IMR-90 (cell line): ENCODE measurements around the gene LHX8. TPM values are rescaled to one million over a fixed set of nuclear protein-coding genes. Genes with fewer than 3 reads are reported as not detected.

Experiments used
- ATAC-seq: fragments of 200-7000 bp; cut with Tn5 transposase; 2 replicates; pipeline ENCODE4 v1.9.1; 2020; ENCODE audit warnings: low read depth, mild to moderate bottlenecking, moderate library complexity
- BruUV-seq: library from RNA; stranded (reverse); fragments of 400-500 nt; replicated peaks from 2 replicates; lab custom pipeline; 2021; lab: Mats Ljungman, UMichigan
- CTCF ChIA-PET: fragments of 300-600 bp; formaldehyde crosslinking; extraction: SDS; loops from one replicate; lab custom pipeline; 2021; ENCODE audit warnings: antibody characterized with exemption; lab: Yijun Ruan, JAX
- POLR2A ChIA-PET: fragments of 300-600 bp; sonication (Branson Sonifier 250); formaldehyde crosslinking; loops from one replicate; lab custom pipeline; 2022; ENCODE audit warnings: antibody characterized with exemption; ENCODE audit not compliant: unreplicated experiment; lab: Charles Lee
- DNase-seq: peaks from one replicate; pipeline ENCODE4 v3.0.0; 2013
- H2AFZ ChIP-seq: replicated peaks from 2 replicates; pipeline ENCODE3; 2013; ENCODE audit warnings: low read length, mild to moderate bottlenecking; ENCODE audit not compliant: poor library complexity
- H2AK5ac ChIP-seq: 2 replicates; pipeline ENCODE4 v1.6.1; 2013; ENCODE audit warnings: low read depth, low read length, inconsistent platforms
- H2AK9ac ChIP-seq: replicated peaks from 2 replicates; pipeline ENCODE3; 2013; ENCODE audit warnings: mild to moderate bottlenecking, low read depth, low read length, moderate library complexity; ENCODE audit not compliant: poor library complexity
- H2BK120ac ChIP-seq: 2 replicates; pipeline ENCODE4 v1.6.1; 2013; ENCODE audit warnings: low read depth, low read length, inconsistent platforms
- H2BK15ac ChIP-seq: 3 replicates; pipeline ENCODE4 v1.6.1; 2013; ENCODE audit warnings: low read depth, low read length, inconsistent platforms
- H2BK20ac ChIP-seq: 2 replicates; pipeline ENCODE4 v1.6.1; 2013; ENCODE audit warnings: low read depth, mild to moderate bottlenecking, inconsistent platforms, low read length, moderate library complexity
- H2BK5ac ChIP-seq: 2 replicates; pipeline ENCODE4 v1.6.1; 2013; ENCODE audit warnings: mild to moderate bottlenecking, low read depth, low read length, inconsistent platforms; ENCODE audit not compliant: poor library complexity, severe bottlenecking
- H3K14ac ChIP-seq: replicated peaks from 2 replicates; pipeline ENCODE4 v1.6.1; 2013; ENCODE audit warnings: low read depth, low read length, inconsistent platforms
- H3K18ac ChIP-seq: 2 replicates; pipeline ENCODE4 v1.6.1; 2013; ENCODE audit warnings: low read depth, low read length, control low read depth
- H3K23ac ChIP-seq: 2 replicates; pipeline ENCODE4 v1.6.1; 2013; ENCODE audit warnings: low read depth, low read length, inconsistent platforms
- H3K27ac ChIP-seq: 2 replicates; pipeline ENCODE4 v1.5.1; 2013; ENCODE audit warnings: mild to moderate bottlenecking, control low read depth, low read length; ENCODE audit not compliant: insufficient read depth
- H3K27me3 ChIP-seq: 2 replicates; pipeline ENCODE4 v1.6.1; 2013; ENCODE audit warnings: low read length; ENCODE audit not compliant: control insufficient read depth, insufficient read depth
- H3K36me3 ChIP-seq: 2 replicates; pipeline ENCODE4 v1.6.1; 2013; ENCODE audit warnings: low read length, mixed read lengths; ENCODE audit not compliant: control insufficient read depth, insufficient read depth
- H3K4ac ChIP-seq: 2 replicates; pipeline ENCODE4 v1.6.1; 2013; ENCODE audit warnings: low read depth, low read length, inconsistent platforms
- H3K4me1 ChIP-seq: 2 replicates; pipeline ENCODE4 v1.6.1; 2013; ENCODE audit warnings: low read length, mixed read lengths; ENCODE audit not compliant: control insufficient read depth, insufficient read depth
- H3K4me2 ChIP-seq: 2 replicates; pipeline ENCODE4 v1.6.1; 2013; ENCODE audit warnings: low read depth, mild to moderate bottlenecking, control low read depth, low read length, moderate library complexity
- H3K4me3 ChIP-seq: 2 replicates; pipeline ENCODE4 v1.5.1; 2013; ENCODE audit warnings: low read depth, mild to moderate bottlenecking, control low read depth, low read length, moderate library complexity; ENCODE audit not compliant: insufficient read depth
- H3K56ac ChIP-seq: 2 replicates; pipeline ENCODE4 v1.6.1; 2013; ENCODE audit warnings: low read length, inconsistent platforms; ENCODE audit not compliant: insufficient read depth; ENCODE audit errors: extremely low read depth
- H3K79me1 ChIP-seq, 2 experiments: 2 replicates each; pipeline ENCODE4 v1.6.1; 2013; ENCODE audit warnings: low read length in 2 of 2, inconsistent platforms in 1 of 2, low read depth in 1 of 2
- H3K9ac ChIP-seq: 2 replicates; pipeline ENCODE4 v1.6.1; 2013; ENCODE audit warnings: low read depth, low read length, control low read depth
- H3K9me1 ChIP-seq: 2 replicates; pipeline ENCODE4 v1.6.1; 2013; ENCODE audit warnings: low read length, inconsistent platforms; ENCODE audit not compliant: insufficient read depth
- H3K9me3 ChIP-seq: 2 replicates; pipeline ENCODE4 v1.6.1; 2013; ENCODE audit warnings: low read length; ENCODE audit not compliant: control insufficient read depth, insufficient read depth
- H4K20me1 ChIP-seq: 2 replicates; pipeline ENCODE4 v1.6.1; 2013; ENCODE audit warnings: low read length, inconsistent platforms; ENCODE audit not compliant: insufficient read depth
- H4K5ac ChIP-seq: 2 replicates; pipeline ENCODE4 v1.6.1; 2013; ENCODE audit warnings: mild to moderate bottlenecking, low read depth, low read length, control low read depth
- H4K8ac ChIP-seq, 2 experiments: 2 replicates each; pipeline ENCODE4 v1.6.1; 2013; ENCODE audit warnings: low read depth in 2 of 2, low read length in 2 of 2, control low read depth in 1 of 2, inconsistent platforms in 1 of 2
- H4K91ac ChIP-seq: 2 replicates; pipeline ENCODE4 v1.6.1; 2013; ENCODE audit warnings: low read depth, low read length, inconsistent platforms; ENCODE audit not compliant: insufficient read depth
- CEBPB ChIP-seq: IDR thresholded peaks from 2 replicates; pipeline ENCODE4 v1.6.1; 2012; ENCODE audit warnings: low read depth, low read length, improper control_type of control experiment
- FOS ChIP-seq: fragments of 150-350 bp; IDR thresholded peaks from 2 replicates; pipeline ENCODE4 v1.6.1; 2016; ENCODE audit warnings: low read depth, low read length
- MAZ ChIP-seq: IDR thresholded peaks from 2 replicates; pipeline ENCODE4 v1.6.1; 2012; ENCODE audit warnings: low read depth, mild to moderate bottlenecking, low read length, improper control_type of control experiment, moderate library complexity, borderline replicate concordance
- POLR2A ChIP-seq: IDR thresholded peaks from 2 replicates; pipeline ENCODE4 v1.6.1; 2012; ENCODE audit warnings: mild to moderate bottlenecking, low read depth, low read length
- RFX5 ChIP-seq: IDR thresholded peaks from 2 replicates; pipeline ENCODE4 v1.8.0; 2012; ENCODE audit warnings: low read depth, mild to moderate bottlenecking, low read length, moderate library complexity
- SMC3 ChIP-seq: fragments of 150-350 bp; IDR thresholded peaks from 2 replicates; pipeline ENCODE4 v1.6.1; 2016; ENCODE audit warnings: low read depth, mild to moderate bottlenecking, antibody characterized with exemption, low read length, moderate library complexity
- WGBS, 2 experiments: methylation state at CpG; one replicate each; pipeline versions ENCODE4 v1.1.5 to v1.1.7; 2013; ENCODE audit warnings: missing lambda C conversion rate in 2 of 2; ENCODE audit not compliant: insufficient read length in 1 of 2; ENCODE audit errors: extremely low coverage in 2 of 2; 5-methylcytosine and 5-hydroxymethylcytosine counted together
- dilution Hi-C: fragments of 300-500 bp; cut with HindIII; formaldehyde crosslinking; loops from one replicate; pipeline ENCODE4 v1.14.3; 2018; ENCODE audit warnings: low sequenced_read_pairs; ENCODE audit not compliant: unreplicated experiment
- in situ Hi-C: fragments of 300-500 bp; cut with MboI; formaldehyde crosslinking; loops from 3 replicates; pipeline ENCODE4 v1.14.3; 2019; ENCODE audit warnings: low sequenced_read_pairs, inconsistent platforms, mixed read lengths
- intact Hi-C: fragments of 100-400 bp; cut with micrococcal nuclease; formaldehyde crosslinking; loops from 2 replicates; pipeline ENCODE4 v1.10.0; 2022
- polyA plus RNA-seq, 3 experiments: library from polyadenylated mRNA; depleted of rRNA; stranded (reverse); fragments of >200 nt; gene quantifications; 2 replicates each; pipeline ENCODE4 v1.2.3, GENCODE V29; 2012; ENCODE audit warnings: low replicate concordance in 1 of 3
- total RNA-seq: library from RNA; depleted of rRNA; stranded (reverse); fragments of >200 nt; gene quantifications from 2 replicates; pipeline ENCODE4 v1.2.3, GENCODE V29; 2012
- TF ChIP-seq, protein P1 (sequence below): conservative IDR thresholded peaks from 2 replicates; pipeline ENCODE4 v1.5.1; 2012; ENCODE audit warnings: mild to moderate bottlenecking, low read depth, low read length, improper control_type of control experiment

Gene LHX8
- total and polyA plus RNA-seq, 2 of the 4 experiments (the other 2 are of a cell fraction): not detected

DNA sequence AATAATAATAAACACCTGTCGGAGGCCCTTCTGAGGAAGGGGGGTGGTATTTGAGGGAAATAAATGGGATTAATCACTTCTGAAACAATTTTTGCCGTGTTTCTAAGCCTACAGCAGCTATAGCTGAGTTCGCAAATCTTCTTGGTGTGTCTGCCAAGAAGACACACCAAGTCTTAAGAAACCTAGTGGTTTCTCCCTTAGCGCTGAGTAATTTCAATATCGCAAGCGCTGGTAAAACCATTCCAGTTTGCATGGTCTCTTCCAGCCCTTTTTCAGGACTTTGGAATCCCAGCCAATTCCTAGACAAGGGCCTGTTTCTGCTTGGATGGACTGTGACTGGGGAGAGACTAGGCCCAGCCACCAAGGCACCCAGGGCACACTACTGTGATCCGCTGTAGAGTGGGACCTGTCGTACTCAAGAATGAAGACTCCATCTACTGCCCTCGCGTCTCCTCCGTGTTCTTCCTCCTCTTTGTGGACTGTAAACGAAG lies 7.5 kb upstream of the LHX8 start:
- in situ Hi-C loops: no loop called here
- no peak overlapping the region for H3K18ac ChIP-seq
- H3K4ac ChIP-seq: no peak overlapping the region
- DNase-seq (no peak), ATAC-seq (no peak)
- no peaks in the 10 kb centered on the region for H3K4me1 ChIP-seq
- no peak overlapping the region for H3K4me2 ChIP-seq
- H3K79me1 ChIP-seq: no peaks in the 10 kb centered on the region
- no peak overlapping the region for H4K91ac ChIP-seq
- H4K20me1 ChIP-seq: no peaks in the 10 kb centered on the region
- H3K56ac ChIP-seq: no peak overlapping the region
- H3K36me3 ChIP-seq: no peaks in the 10 kb centered on the region
- no peak overlapping the region for H2BK5ac ChIP-seq
- no peak overlapping the region for H2AK5ac ChIP-seq
- H4K8ac ChIP-seq: no peak overlapping the region
- no peak overlapping the region for H2BK15ac ChIP-seq
- no TSS peak for BruUV-seq
- H3K4me3 ChIP-seq: no peak overlapping the region
- POLR2A ChIA-PET: no interaction called here
- H3K9ac ChIP-seq: no peak overlapping the region
- CTCF ChIA-PET: no interaction called here
- no peak overlapping the region for H2AK9ac ChIP-seq
- no peak overlapping the region for H4K5ac ChIP-seq
- H2BK120ac ChIP-seq: no peak overlapping the region
- TF ChIP-seq SMC3 (no peak), MAZ (no peak), POLR2A (no peak), RFX5 (no peak), CEBPB (no peak), FOS (no peak)
- TF ChIP-seq, protein P1, sequence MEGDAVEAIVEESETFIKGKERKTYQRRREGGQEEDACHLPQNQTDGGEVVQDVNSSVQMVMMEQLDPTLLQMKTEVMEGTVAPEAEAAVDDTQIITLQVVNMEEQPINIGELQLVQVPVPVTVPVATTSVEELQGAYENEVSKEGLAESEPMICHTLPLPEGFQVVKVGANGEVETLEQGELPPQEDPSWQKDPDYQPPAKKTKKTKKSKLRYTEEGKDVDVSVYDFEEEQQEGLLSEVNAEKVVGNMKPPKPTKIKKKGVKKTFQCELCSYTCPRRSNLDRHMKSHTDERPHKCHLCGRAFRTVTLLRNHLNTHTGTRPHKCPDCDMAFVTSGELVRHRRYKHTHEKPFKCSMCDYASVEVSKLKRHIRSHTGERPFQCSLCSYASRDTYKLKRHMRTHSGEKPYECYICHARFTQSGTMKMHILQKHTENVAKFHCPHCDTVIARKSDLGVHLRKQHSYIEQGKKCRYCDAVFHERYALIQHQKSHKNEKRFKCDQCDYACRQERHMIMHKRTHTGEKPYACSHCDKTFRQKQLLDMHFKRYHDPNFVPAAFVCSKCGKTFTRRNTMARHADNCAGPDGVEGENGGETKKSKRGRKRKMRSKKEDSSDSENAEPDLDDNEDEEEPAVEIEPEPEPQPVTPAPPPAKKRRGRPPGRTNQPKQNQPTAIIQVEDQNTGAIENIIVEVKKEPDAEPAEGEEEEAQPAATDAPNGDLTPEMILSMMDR: no peak
- 0 out of 2 replicates have a peak, but pooled peaks cover 2% of the 10 kb centered on the region for H3K9me3 ChIP-seq
- no peak overlapping the region for H3K23ac ChIP-seq
- H3K9me1 ChIP-seq: no peaks in the 10 kb centered on the region
- 11% methylated on average over 5 of the region's 12 CpGs; no CpG with 5 or more reads in 1 of the 2 experiments for WGBS, 2 experiments
- H2BK20ac ChIP-seq: no peak overlapping the region
- dilution Hi-C loops: no loop called here
- H3K27ac ChIP-seq: no peak overlapping the region
- intact Hi-C loops: no loop called here
- no peak overlapping the region for H3K14ac ChIP-seq
- no peak overlapping the region for H2AFZ ChIP-seq
- H3K27me3 ChIP-seq: peaks cover 47% of the 10 kb centered on the region
